ENCODE results near the gene SLC1A2. TPM values are rescaled to one million over a fixed set of nuclear protein-coding genes. Genes with fewer than 3 reads are reported as not detected.
"Not testable (repeated sequence)": the region's sequence is repeated elsewhere in the genome, so short reads cannot be mapped to it uniquely, and the experiment has no call there.

The SLC1A2 gene
- total RNA-seq, 1 donor from 2014 or later = not detected

DNA sequence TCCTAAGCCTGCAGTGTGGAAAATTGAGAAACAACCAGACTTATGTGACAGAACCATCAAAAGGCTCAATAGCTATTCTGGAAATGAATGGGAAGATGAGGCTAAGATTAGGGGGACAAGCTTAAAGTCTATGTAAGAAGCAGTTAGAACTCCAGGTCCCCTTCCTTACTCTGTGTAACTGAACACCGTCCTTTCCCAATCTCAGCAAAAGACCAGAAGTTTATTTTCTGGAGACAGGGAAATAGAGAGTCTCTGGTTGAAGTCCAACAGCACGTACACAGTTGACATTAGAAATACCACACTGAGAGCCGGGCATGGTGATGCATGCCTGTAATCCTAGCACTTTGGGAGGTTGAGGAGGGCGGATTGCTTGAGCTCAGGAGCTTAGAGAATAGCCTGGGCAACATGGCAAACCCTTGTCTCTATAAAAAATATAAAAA, 186.4 kb downstream of the SLC1A2 start:
- Histone ChIP-seq H3K4me3 (ENCODE audit: low read depth, low read length) (no peak overlapping the region), H3K36me3 (ENCODE audit: control insufficient read depth, insufficient read depth, low read length) (peaks cover 1% of the 10 kb centered on the region), H3K27me3 (ENCODE audit: control insufficient read depth, insufficient read depth, low read length) (no peaks in the 10 kb centered on the region)
- TF ChIP-seq, protein P1, sequence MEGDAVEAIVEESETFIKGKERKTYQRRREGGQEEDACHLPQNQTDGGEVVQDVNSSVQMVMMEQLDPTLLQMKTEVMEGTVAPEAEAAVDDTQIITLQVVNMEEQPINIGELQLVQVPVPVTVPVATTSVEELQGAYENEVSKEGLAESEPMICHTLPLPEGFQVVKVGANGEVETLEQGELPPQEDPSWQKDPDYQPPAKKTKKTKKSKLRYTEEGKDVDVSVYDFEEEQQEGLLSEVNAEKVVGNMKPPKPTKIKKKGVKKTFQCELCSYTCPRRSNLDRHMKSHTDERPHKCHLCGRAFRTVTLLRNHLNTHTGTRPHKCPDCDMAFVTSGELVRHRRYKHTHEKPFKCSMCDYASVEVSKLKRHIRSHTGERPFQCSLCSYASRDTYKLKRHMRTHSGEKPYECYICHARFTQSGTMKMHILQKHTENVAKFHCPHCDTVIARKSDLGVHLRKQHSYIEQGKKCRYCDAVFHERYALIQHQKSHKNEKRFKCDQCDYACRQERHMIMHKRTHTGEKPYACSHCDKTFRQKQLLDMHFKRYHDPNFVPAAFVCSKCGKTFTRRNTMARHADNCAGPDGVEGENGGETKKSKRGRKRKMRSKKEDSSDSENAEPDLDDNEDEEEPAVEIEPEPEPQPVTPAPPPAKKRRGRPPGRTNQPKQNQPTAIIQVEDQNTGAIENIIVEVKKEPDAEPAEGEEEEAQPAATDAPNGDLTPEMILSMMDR (IDR thresholded peaks at IDR 0.05; ENCODE audit: insufficient read depth, low read length, poor library complexity, severe bottlenecking) = no peak
- no peak for DNase-seq (ENCODE audit: low read depth)

DNA sequence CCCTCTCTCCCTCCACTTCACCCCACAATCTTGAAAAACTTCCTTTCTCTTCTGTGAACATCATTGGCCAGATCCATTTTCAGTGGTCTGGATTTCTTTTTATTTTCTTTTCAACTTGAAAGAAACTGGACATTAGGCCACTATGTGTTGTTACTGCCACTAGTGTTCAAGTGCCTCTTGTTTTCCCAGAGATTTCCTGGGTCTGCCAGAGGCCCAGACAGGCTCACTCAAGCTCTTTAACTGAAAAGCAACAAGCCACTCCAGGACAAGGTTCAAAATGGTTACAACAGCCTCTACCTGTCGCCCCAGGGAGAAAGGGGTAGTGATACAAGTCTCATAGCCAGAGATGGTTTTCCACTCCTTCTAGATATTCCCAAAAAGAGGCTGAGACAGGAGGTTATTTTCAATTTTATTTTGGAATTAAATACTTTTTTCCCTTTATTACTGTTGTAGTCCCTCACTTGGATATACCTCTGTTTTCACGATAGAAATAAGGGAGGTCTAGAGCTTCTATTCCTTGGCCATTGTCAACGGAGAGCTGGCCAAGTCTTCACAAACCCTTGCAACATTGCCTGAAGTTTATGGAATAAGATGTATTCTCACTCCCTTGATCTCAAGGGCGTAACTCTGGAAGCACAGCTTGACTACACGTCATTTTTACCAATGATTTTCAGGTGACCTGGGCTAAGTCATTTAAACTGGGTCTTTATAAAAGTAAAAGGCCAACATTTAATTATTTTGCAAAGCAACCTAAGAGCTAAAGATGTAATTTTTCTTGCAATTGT, 188.1 kb downstream of the SLC1A2 start:
- TF ChIP-seq, protein P1 (IDR thresholded peaks at IDR 0.05; ENCODE audit: insufficient read depth, low read length, poor library complexity, severe bottlenecking) = no peak
- Histone ChIP-seq H3K36me3 (ENCODE audit: control insufficient read depth, insufficient read depth, low read length) (peaks cover 1% of the 10 kb centered on the region), H3K27me3 (ENCODE audit: control insufficient read depth, insufficient read depth, low read length) (no peaks in the 10 kb centered on the region), H3K4me3 (ENCODE audit: low read depth, low read length) (no peak overlapping the region)
- DNase-seq (ENCODE audit: low read depth) = no peak

DNA sequence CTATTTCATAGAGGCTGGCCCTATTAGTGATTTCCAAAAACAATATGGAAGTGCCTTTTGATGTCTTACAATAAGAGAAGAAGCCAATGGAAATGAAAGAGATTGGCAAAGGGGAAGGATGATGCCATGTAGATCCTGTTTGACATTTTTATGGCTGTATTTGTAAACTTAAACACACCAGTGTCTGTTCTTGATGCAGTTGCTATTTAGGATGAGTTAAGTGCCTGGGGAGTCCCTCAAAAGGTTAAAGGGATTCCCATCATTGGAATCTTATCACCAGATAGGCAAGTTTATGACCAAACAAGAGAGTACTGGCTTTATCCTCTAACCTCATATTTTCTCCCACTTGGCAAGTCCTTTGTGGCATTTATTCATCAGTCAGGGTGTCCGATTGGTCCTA, 189.0 kb downstream of the SLC1A2 start:
- TF ChIP-seq, protein P1 (IDR thresholded peaks at IDR 0.05; ENCODE audit: insufficient read depth, low read length, poor library complexity, severe bottlenecking) = no peak
- peaks cover 1% of the 10 kb centered on the region for H3K36me3 ChIP-seq (ENCODE audit: control insufficient read depth, insufficient read depth, low read length)
- no peak for DNase-seq (ENCODE audit: low read depth)
- H3K27me3 ChIP-seq (ENCODE audit: control insufficient read depth, insufficient read depth, low read length) = no peaks in the 10 kb centered on the region
- H3K4me3 ChIP-seq (ENCODE audit: low read depth, low read length) = no peak overlapping the region

GRCh38 chr11:35228328-35228725, 191.0 kb downstream of the SLC1A2 start:
- Histone ChIP-seq H3K27me3 (ENCODE audit: control insufficient read depth, insufficient read depth, low read length) (no peaks in the 10 kb centered on the region), H3K36me3 (ENCODE audit: control insufficient read depth, insufficient read depth, low read length) (peaks cover 3% of the 10 kb centered on the region), H3K4me3 (ENCODE audit: low read depth, low read length) (no peak overlapping the region)
- DNase-seq (ENCODE audit: low read depth) = no peak
- TF ChIP-seq, protein P1 (IDR thresholded peaks at IDR 0.05; ENCODE audit: insufficient read depth, low read length, poor library complexity, severe bottlenecking) = no peak

DNA sequence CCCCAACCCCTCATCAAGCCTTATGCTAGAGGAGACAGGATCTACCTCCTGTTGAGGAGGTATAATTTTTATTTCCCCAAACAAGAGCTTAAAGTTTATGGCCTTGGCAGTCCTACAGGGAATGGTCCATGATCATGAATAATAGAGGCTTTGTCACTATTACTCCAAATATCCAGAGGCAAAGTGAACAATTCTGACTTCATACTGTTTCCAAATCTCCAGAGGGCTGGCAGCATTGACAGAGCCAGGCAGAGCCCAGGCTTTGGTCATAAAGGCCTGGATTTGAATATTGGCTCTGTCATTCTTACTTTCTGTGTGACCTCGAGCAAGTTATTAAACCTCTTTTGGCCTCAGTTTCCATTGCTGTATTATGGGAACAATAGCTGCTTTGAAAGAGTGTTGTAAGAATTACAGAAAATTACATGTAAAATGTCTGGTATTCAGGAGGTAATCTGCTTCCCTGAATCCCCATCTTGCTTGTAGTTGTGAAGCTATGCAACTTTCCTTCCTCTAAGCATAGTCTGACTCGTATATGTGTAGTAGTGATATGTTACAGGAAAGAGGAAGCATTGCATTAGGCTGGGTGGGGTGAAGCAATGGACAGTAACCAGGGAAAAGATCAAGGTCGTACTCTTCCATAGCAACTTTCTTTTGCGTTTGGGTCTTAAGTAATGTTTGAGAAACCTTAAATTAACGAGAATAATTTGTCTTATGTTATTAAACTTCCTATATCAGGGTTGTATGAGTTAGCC, 191.6 kb downstream of the SLC1A2 start:
- TF ChIP-seq, protein P1 (IDR thresholded peaks at IDR 0.05; ENCODE audit: insufficient read depth, low read length, poor library complexity, severe bottlenecking) = no peak
- DNase-seq (ENCODE audit: low read depth) = no peak
- Histone ChIP-seq H3K27me3 (ENCODE audit: control insufficient read depth, insufficient read depth, low read length) (no peaks in the 10 kb centered on the region), H3K4me3 (ENCODE audit: low read depth, low read length) (no peak overlapping the region), H3K36me3 (ENCODE audit: control insufficient read depth, insufficient read depth, low read length) (peaks cover 4% of the 10 kb centered on the region)

GRCh38 chr11:35226756-35227155, 192.6 kb downstream of the SLC1A2 start:
- not testable (repeated sequence) for H3K27me3 ChIP-seq (ENCODE audit: control insufficient read depth, insufficient read depth, low read length); H3K36me3 ChIP-seq (ENCODE audit: control insufficient read depth, insufficient read depth, low read length); H3K4me3 ChIP-seq (ENCODE audit: low read depth, low read length); DNase-seq (ENCODE audit: low read depth)
